ENCODE results near the gene STEAP1.

GRCh38 chr7:90194911-90195809 lies 40.9 kb downstream of the STEAP1 start:
- TF ChIP-seq, protein P1, sequence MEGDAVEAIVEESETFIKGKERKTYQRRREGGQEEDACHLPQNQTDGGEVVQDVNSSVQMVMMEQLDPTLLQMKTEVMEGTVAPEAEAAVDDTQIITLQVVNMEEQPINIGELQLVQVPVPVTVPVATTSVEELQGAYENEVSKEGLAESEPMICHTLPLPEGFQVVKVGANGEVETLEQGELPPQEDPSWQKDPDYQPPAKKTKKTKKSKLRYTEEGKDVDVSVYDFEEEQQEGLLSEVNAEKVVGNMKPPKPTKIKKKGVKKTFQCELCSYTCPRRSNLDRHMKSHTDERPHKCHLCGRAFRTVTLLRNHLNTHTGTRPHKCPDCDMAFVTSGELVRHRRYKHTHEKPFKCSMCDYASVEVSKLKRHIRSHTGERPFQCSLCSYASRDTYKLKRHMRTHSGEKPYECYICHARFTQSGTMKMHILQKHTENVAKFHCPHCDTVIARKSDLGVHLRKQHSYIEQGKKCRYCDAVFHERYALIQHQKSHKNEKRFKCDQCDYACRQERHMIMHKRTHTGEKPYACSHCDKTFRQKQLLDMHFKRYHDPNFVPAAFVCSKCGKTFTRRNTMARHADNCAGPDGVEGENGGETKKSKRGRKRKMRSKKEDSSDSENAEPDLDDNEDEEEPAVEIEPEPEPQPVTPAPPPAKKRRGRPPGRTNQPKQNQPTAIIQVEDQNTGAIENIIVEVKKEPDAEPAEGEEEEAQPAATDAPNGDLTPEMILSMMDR (IDR thresholded peaks at IDR 0.05) = no peak
- no peak for TF ChIP-seq POLR2A (IDR thresholded peaks at IDR 0.05)
- TF ChIP-seq POLR2AphosphoS5 (IDR thresholded peaks at IDR 0.05) = no peak

All from suprapubic skin (tissue), 4 donors.